RCC 7860 (cell line): Measurements from ENCODE around the gene TFPI.
"Not testable (repeated sequence)": the region's sequence is repeated elsewhere in the genome, so short reads cannot be mapped to it uniquely, and the experiment has no call there.

ENCODE experiments used
- DNase-seq: peaks from one replicate; pipeline ENCODE4 v3.0.0-alpha.2; 2015; ENCODE audit warnings: low spot score
- FAIRE-seq: peaks from 2 replicates; lab custom pipeline; 2012; peaks lifted over from hg19 to GRCh38; lab: Jason Lieb, UNC

TFPI gene

DNA sequence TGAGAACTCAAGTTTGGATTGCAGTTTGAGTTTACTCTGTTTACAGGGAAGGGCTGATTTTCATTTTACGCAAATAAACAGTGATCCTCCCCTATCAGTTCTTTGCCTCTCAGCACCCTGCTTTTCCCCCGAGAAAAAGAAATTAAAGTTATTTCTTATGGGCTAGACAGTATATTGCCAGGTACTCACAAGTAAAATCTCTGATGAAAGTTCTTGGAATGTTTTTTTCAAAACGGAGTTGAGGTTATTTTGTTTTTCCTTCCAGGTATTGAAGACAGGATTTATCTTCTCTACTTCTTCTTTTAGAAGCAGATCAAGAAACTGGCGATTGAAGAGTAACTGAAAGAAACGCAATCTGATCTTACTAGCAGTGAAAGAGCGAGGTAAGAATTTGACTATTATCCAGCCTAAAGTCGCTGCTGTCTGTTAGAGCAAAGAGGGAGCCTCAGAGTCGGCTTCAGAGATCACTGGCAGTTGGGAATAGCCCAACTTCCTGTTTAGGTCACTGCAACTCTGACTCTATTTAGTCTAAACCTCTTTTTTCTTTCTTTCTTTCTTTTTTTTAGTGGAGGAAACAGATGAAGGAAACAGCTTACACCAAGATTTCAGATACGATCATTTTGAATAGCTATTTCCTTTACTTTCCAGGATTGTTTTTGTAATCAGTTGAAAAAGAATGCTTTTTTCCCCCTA lies at the start of gene TFPI:
Gene TFPI, minus strand, starts transcription at position 425 of the 693 bp plus-strand sequence. CDS start 50,667 bp downstream, outside the sequence.
- DNase-seq = peak; percentile 51
- peak; percentile 88 for FAIRE-seq

DNA sequence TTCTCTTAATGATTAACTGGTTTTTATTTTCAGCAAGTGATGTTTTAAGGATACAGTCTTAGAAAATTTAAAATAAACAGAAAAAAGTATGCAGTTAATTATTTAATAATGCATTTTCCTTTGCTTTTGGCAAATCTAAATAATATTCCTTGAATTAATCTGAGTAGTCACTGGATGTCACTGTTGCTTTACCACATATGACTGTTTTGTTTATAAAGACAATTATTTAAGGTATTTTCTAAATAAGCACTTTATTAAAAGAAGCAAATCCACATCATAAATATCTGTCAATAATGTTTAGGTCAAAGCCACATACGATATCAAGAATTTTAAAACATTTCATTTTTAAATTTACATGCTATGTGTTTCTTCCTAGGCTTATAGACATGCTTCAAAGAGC lies 40.6 kb upstream of the TFPI start:
- DNase-seq = no peak
- peak; percentile 7 for FAIRE-seq

DNA sequence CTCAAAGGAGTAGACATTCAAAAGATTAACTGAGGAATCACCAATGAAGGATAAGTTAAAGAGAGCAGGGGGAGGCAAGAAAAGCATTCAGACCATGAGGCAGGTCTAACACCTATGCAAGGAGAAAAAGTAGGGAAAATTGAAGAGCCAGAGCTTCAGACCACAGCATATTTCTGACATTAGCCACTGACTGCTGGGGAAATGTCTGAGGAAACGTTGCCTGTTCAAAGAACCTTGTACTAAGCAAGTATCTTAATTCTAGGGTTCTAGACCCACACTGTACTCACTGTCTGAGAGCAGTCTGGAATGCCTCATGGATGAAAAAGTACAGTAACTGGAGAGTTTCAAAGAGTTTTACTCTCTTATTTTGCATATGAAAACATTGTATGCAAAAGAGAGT lies 39.5 kb upstream of the TFPI start:
- no peak for DNase-seq
- no peak for FAIRE-seq

DNA sequence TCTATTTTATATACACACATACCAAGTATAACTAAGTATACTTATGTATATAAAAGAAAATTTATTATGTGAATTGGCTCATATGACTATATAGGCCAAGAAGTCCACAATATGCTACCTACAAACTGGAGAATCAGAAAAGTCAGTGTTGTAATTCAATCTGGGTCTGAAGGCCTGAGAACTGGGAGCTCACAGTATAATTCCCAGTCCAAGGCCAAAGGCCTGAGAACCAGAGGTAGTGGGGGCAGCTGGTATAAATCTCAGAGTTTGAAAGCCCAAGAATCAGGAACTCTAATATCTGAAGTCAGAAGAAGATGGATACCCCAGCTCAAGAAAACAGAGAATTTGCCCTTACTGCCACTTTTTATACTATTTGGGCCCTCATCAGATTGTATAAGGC lies 38.9 kb upstream of the TFPI start:
- FAIRE-seq (no peak), DNase-seq (no peak)

DNA sequence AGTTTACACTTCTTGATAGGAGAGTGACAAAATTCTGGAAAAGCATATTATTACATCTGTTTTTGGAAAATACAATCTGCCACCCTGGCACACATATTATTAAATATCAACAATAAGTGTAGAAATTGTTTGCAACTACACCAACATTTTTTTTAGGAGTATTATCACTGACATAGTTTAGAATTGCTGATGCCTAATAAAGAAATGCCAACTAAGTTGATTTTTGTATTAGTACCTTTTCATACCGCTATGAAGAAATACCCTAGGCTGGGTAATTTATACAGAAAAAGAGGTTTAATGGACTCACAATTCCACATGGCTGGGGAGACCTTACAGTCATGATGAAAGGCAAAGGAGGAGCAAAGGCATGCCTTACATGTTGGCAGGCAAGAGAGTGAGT lies 35.9 kb upstream of the TFPI start:
- DNase-seq (no peak), FAIRE-seq (no peak)

DNA sequence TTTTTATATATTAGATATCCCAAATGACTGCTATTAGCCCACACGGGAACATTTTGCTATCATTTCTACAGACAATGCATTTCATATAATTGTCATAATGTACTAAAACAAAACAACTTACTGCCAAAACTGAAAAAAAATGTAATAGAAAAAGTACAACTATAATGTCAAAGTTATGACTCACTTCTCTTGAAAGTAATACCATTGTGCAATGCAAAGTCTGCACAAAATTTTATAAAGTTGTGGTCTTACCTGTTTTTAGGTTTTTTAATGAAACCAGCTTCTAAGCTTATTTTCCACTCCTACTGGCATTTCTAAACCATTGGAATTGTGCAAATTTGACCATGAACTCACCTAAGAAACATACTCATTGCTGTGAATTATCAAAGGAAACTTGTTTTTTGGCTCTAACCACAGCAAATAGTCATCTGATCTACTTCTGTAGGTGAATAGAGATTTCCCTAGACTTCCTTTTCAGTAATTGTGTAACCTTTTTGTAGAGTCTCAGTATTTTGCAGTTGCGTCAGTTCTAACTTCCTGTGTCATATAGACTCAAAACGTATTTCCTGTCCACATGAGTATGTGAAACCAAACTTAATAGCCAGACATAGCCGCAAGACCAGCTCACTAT lies 31.9 kb upstream of the TFPI start:
- DNase-seq (no peak), FAIRE-seq (no peak)

DNA sequence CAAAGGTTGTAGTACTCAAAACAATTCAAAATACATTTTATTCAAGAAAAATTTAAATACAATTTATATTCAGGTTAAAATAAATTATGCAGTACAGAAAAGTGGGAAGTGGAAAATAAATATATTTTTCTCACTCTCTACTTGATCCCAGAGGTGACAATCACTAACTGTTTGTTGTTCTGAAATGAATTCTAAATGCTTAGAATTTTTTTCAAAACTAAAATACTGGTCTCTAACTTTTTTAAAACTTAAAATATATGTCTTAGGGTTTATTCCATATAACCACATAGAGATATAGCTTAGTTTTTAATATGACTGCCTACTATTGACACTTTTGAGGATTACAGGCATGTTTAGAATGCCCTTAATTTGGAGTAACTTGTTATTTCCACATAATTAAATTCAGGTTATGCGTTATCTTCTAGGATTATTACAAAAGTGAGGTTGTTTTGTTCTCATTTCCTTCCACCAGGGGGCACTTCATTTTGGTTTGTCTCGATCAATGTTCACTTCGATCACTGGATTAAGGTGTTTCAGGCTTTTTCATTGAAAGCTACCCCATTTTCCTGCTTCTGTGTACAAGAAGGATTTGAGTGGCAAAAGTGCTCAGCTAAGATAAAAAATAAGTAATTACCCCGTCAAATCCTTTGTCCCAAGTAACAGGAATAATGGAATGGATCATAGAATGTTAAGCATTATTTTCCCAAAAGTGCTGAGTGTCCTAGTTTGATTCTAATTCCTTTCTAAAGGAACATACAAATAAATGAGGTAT lies 27.1 kb upstream of the TFPI start:
- DNase-seq (peak; percentile 34), FAIRE-seq (no peak)

DNA sequence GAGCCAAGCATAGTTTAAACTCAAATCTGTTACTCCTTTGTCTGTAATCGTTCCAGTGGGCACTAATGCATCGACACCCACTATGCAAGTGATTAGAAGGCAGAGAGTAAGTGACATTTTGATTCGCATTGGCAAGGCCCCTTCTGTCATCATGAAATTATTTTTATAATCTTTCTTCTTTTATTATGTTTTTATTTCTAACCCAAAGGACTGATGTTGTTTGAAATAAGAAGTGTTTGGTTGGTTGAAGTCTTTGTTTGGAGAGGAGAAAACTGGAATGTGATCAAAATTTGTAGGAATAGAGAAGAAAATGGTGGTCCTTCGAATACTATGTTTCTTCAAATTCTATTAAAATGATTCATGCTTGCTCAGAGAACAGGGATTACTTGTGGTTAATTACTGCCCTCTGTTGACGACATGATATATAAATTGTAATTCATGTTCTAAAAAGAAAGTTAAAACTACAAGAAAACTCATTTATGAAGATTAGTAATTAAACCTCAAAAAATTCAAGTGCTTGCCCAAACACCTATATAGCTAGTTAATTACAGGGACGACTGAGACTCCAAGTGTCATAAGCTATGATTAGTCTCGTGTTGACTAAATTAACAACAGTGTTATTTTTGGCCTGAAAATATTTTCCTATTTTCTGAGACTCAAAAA lies 26.4 kb upstream of the TFPI start:
- FAIRE-seq = peak; percentile 92
- DNase-seq = peak; percentile 62

DNA sequence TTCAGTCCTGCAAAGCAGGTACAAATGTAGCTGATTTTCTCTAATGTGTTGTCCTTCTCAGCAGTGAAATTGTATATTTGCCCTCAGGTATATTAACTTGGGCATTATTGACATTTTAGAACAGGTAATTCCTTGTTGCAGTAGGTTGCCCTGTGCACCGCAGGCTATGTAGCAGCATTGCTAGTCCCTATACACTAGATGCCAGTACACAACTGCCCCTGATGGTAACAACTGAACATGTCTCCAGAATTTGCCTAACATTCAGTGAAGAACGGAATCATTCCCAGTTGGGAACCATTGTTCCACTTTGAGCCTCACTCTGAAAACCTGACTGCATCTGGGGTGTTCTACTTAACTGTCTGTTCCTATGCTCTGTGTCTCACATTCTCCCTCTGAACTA lies 23.1 kb upstream of the TFPI start:
- DNase-seq (peak; percentile 1), FAIRE-seq (no peak)

DNA sequence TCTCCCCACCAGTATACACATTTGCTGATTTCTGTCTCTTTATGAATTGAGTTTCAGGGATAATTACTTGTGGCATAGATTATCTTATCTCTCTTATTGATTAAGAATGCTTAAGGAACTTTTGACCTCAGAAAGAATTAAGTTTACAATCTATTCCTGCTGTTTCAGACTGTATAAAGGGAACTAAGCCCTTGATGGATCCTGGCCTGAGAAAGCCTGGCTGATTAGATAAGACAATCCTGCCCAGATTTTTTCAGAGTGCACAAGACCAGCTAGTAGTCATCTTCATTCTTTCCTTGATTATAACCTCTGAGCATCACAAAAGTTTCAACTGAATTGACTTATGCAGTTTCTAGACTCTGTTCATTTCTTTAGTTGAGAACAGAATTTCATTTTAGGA lies 22.7 kb upstream of the TFPI start:
- DNase-seq (peak; percentile 1), FAIRE-seq (no peak)

DNA sequence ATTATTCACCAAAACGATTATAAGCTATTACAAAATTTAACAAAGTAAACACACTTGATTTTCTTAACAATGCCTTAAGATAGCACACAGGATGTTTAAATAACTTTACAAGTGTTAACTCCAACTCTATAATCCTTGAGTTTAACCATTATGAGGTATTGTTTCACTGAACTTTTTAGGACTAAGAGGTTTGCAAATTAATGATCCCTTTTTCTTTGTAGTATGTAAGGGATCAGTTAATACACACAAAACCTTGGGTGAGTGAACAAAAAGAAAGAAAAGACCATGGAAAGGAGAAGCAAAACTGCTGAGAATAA lies 21.5 kb upstream of the TFPI start:
- DNase-seq (peak; percentile 0), FAIRE-seq (no peak)

DNA sequence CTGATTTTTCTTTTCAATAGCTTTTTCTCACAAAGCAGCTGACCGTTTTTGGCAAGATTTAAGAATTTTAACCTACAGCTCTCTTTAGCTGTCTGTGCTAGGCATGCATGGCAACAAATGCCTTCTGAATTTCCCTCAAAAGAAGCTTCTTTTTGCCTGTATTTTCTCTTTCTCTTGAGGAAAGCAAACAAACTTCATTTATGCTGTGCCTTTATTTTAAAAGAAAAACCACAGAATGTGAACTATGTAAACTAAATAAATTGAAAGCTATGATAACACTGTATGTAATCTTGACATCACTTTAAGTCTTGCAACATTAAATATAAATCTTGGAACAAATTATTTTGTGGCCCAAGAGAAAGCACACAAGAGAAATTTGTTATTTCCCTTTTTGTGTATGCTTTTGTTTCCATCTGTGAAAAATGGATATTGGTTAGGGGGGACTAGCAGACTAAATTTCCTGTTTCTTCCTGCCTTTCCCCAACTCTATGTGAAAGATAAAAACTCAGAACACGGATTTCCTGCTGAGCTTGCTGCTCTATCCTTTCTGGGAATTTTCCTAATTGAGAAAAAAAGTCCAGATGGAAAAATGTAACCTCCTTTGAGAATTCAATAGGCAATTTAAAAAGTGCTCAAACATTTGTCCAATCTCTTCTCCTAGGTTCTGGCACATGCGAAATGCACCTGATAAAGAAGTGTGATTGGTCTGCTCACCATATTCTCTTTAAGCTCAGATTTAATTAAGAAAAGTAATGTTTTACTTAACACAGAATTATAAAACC lies 20.9 kb upstream of the TFPI start:
- DNase-seq = peak; percentile 2
- FAIRE-seq = no peak

DNA sequence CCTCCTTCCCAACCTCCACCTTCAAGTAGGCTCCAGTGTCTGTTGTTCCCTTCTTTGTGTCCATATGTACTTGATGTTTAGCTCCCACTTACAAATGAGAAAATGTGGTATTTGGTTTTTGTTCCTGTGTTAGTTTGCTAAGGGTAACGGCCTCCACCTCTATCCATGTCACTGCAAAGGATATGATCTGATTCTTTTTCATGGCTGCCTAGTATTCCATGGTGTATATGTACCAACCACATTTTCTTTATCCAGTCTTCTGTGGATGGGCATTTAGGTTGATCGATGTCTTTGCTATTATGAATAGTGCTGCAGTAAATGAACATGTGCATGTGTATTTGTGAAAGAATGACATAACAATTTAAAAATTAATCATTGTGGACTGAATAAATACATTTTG lies 19.5 kb upstream of the TFPI start:
- FAIRE-seq (no peak), DNase-seq (no peak)

DNA sequence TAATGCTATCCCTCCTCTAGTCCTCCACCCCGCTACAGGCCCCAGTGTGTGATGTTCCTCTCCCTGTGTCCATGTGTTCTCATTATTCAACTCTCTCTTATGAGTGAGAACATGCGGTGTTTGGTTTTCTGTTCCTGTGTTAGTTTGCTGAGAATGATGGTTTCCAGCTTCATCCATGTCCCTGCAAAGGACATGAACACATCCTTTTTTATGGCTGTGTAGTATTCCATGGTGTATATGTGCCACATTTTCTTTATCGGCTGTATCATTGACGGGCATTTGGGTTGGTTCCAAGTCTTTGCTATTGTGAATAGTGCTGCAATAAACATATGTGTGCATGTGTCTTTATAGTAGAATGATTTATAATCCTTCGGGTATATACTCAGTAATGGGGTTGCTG lies 17.8 kb upstream of the TFPI start:
- not testable (repeated sequence) for DNase-seq, FAIRE-seq

DNA sequence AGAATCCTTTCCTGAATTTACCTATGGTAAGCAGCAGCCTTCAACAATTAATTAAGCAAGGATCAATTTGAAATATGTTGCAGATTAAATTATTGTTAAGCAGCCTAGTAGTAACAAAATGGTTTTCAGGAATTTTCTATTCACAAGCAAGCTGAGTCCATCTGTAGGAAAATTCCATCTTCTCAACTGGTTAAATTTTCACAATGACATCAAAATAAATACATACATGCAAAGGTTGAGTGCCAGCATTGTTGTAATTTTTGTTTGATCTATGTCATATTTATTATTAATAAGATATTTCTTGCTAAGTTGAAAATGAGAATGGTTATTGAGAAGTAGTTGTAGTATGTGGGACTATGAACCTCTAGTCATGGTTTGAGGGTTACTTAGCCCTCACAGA lies 15.3 kb upstream of the TFPI start:
- DNase-seq (peak; percentile 3), FAIRE-seq (no peak)

DNA sequence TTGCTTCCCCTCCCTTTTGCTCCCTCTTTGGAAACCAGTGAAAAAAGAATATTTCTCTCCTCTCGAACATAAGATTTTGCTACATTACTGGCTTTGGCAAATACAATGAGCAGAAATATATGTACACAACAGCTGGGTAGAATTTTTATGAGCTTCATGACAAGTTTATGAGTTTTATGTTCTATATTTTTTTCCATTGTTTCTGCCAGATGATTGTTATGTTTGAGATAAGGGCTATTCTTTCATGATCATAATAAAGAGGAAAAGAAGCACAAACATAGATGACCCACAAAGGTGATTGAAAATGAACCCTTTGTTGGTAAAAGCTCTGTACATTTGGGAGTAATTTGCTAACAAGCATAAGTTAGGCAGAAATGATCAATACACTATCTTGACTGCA lies 14.8 kb upstream of the TFPI start:
- DNase-seq (peak; percentile 2), FAIRE-seq (no peak)

DNA sequence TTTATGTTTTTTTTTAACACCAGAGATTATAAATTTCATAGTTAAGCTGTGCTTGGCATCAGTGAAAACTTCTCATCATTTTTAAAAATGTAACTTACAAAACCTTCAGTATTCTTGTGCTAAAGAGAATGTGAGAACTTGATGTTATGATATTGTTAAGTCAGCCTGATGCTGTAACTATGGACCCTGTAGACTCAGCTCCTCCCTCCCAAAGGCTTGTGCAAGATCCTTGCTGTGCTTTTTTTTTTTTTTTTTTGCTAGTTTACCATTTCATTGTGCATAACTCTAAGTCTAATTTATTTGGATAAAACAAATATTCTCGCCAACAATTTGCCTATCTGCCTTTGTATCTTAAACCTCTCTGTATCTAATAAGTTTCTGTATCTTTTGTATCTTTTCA lies 12.9 kb upstream of the TFPI start:
- FAIRE-seq (no peak), DNase-seq (no peak)

DNA sequence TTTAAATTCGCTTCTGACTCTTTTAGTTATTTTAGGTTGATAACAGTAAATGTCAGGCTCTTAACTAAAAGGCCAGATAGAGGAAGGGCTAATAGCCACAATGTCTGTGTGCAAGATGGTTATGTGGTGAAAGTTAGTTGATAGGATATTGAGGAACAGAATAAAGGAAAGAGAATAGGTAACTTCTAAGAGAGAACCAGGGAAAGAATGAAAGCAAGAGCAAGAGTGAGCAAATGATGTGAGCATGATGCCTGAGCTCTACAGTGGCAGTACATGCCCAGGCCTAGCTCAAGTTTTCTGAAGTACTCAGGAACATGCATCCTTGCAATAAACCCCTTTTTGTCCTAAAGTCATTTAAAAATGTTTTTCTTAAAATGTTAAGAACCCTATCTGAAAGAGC lies 12.5 kb upstream of the TFPI start:
- DNase-seq (peak; percentile 2), FAIRE-seq (no peak)

DNA sequence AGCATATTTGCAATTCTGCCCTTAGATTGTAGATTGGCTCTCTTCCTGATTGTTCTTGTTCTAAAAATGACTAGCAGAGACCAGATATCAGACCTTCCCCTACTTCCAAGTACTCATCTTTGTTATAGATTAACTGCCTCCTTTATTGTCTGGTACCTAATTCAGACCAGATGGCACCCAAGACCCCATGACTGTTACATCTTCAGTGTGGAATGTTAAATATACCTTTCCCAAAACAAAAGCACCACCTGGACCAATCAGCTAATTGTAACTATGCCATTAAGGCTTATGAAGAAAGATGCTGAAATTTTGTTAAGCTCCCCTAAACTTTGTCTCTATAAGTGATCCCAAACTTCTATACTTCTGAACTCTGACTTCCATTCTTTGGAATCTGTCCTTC lies 12.0 kb upstream of the TFPI start:
- DNase-seq (peak; percentile 0), FAIRE-seq (no peak)

DNA sequence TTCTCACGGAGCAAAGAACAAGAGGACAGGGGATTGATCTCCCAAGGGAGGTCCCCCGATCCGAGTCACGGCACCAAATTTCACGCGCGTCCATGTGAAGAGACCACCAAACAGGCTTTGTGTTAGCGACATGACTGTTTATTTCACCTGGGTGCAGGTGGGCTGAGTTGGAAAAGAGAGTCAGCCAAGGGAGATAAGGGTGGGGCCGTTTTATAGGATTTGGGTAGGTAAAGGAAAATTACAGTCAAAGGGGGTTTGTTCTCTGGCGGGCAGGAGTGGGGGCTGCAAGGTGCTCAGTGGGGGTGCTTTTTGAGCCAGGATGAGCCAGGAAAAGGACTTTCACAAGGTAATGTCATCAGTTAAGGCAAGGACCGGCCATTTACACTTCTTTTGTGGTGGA lies 11.4 kb upstream of the TFPI start:
- not testable (repeated sequence) for FAIRE-seq, DNase-seq

DNA sequence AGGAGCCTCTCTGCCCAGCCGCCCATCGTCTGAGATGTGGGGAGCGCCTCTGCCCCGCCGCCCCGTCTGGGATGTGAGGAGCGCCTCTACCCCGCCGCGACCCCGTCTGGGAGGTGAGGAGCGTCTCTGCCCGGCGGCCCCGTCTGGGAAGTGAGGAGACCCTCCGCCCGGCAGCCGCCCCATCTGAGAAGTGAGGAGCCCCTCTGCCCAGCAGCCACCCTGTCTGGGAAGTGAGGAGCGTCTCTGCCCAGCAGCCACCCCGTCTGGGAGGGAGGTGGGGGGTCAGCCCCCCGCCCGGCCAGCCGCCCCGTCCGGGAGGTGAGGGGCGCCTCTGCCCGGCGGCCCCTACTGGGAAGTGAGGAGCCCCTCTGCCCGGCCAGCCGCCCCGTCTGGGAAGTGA lies 2.3 kb upstream of the TFPI start:
- FAIRE-seq, DNase-seq: not testable (repeated sequence)
